HepG2 (cell line): ENCODE results near the gene MLX. TPM values are rescaled to one million over a fixed set of nuclear protein-coding genes. Genes with fewer than 3 reads are reported as not detected.

Experiments used
- AKAP8 ChIP-seq: sonication (generic); formaldehyde crosslinking; IDR thresholded peaks from 2 replicates; pipeline ENCODE4 v1.5.1; 2020; ENCODE audit warnings: mild to moderate bottlenecking, missing genetic modification reagents
- DR1 ChIP-seq: sonication (generic); formaldehyde crosslinking; IDR thresholded peaks from 2 replicates; pipeline ENCODE4 v1.8.0; 2021; ENCODE audit warnings: mild to moderate bottlenecking, missing genetic modification reagents, inconsistent platforms
- ELF3 ChIP-seq: IDR thresholded peaks from 2 replicates; pipeline ENCODE4 v1.6.1; 2016; ENCODE audit warnings: missing genetic modification reagents, missing compliant biosample characterization
- FOSL2 ChIP-seq: sonication (generic); formaldehyde crosslinking; IDR thresholded peaks from 2 replicates; pipeline ENCODE4 v1.4.0; 2020; ENCODE audit warnings: missing genetic modification reagents
- FOXA3 ChIP-seq: IDR thresholded peaks from 2 replicates; pipeline ENCODE4 v1.6.1; 2016; ENCODE audit warnings: missing genetic modification reagents, missing compliant biosample characterization
- FOXP4 ChIP-seq: sonication (generic); formaldehyde crosslinking; IDR thresholded peaks from 2 replicates; pipeline ENCODE4 v1.4.0; 2020; ENCODE audit warnings: missing genetic modification reagents
- GATAD2A ChIP-seq: IDR thresholded peaks from 2 replicates; pipeline ENCODE4 v1.6.1; 2016
- GFI1 ChIP-seq: sonication (generic); formaldehyde crosslinking; IDR thresholded peaks from 2 replicates; pipeline ENCODE4 v1.5.0; 2020; ENCODE audit warnings: missing genetic modification reagents, mild to moderate bottlenecking, borderline replicate concordance
- KLF6 ChIP-seq: IDR thresholded peaks from 2 replicates; pipeline ENCODE4 v1.8.0; 2016; ENCODE audit warnings: missing biosample characterization, missing genetic modification reagents
- SOX6 ChIP-seq, 2 experiments: fragments of 450-650 bp in 1 of 2; sonication (generic) in 1 of 2; formaldehyde crosslinking in 1 of 2; IDR thresholded peaks; 2 replicates each; pipeline versions ENCODE4 v1.4.0 to v1.6.1; 2017 to 2020; ENCODE audit warnings: antibody characterized with exemption in 1 of 2, mild to moderate bottlenecking in 1 of 2, missing genetic modification reagents in 1 of 2
- TRIM22 ChIP-seq: fragments of 450-650 bp; IDR thresholded peaks from 2 replicates; pipeline ENCODE4 v1.6.1; 2017
- ZBTB10 ChIP-seq: sonication (generic); formaldehyde crosslinking; IDR thresholded peaks from 2 replicates; pipeline ENCODE4 v1.4.0; 2020; ENCODE audit warnings: missing genetic modification reagents, borderline replicate concordance
- ZNF256 ChIP-seq: sonication (generic); formaldehyde crosslinking; conservative IDR thresholded peaks from 2 replicates; pipeline ENCODE4 v1.4.0; 2020; ENCODE audit warnings: missing genetic modification reagents
- ZNF280B ChIP-seq: sonication (generic); formaldehyde crosslinking; IDR thresholded peaks from 2 replicates; pipeline ENCODE4 v1.5.0; 2020; ENCODE audit warnings: missing genetic modification reagents, mild to moderate bottlenecking, borderline replicate concordance
- ZNF281 ChIP-seq: sonication (generic); formaldehyde crosslinking; IDR thresholded peaks from 2 replicates; pipeline ENCODE4 v1.4.0; 2020; ENCODE audit warnings: missing genetic modification reagents, borderline replicate concordance
- ZNF431 ChIP-seq: sonication (generic); formaldehyde crosslinking; IDR thresholded peaks from 2 replicates; pipeline ENCODE4 v1.9.0; 2022; ENCODE audit warnings: missing genetic modification reagents, low read depth, mild to moderate bottlenecking, borderline replicate concordance
- ZNF44 ChIP-seq: sonication (generic); formaldehyde crosslinking; IDR thresholded peaks from 2 replicates; pipeline ENCODE4 v1.5.1; 2020; ENCODE audit warnings: mild to moderate bottlenecking, missing genetic modification reagents
- ZSCAN30 ChIP-seq: sonication (generic); formaldehyde crosslinking; IDR thresholded peaks from 2 replicates; pipeline ENCODE4 v1.5.0; 2020; ENCODE audit warnings: mild to moderate bottlenecking, missing genetic modification reagents
- ZSCAN9 ChIP-seq: IDR thresholded peaks from 2 replicates; pipeline ENCODE4 v1.6.1; 2016; ENCODE audit warnings: borderline replicate concordance
- polyA plus RNA-seq, 8 experiments: library from polyadenylated mRNA; depleted of rRNA in 3 of 8; stranded (reverse) in 7 of 8; unstranded in 1 of 8; fragments of >200 nt; fragmentation: Illumina TruSeq in 4 of 8; extraction: Trizol in 4 of 8; gene quantifications; 2 replicates each; pipeline versions ENCODE4 v1.2.1 to v1.2.3, GENCODE V29; 2011 to 2016; ENCODE audit warnings: low read depth in 4 of 8, missing spikeins in 1 of 8, mixed read lengths in 1 of 8; ENCODE audit not compliant: insufficient read depth in 1 of 8
- total RNA-seq, 5 experiments: library from RNA; depleted of rRNA; stranded (reverse); fragments of >200 nt; fragmentation: Illumina TruSeq; extraction: Trizol; gene quantifications; 2 replicates each; pipeline ENCODE4 v1.2.3, GENCODE V29; 2016; ENCODE audit warnings: low read depth in 1 of 5

The MLX gene
- total and polyA plus RNA-seq, 2 of the 13 experiments (the other 11 are each of a cell fraction or from before 2014, with no cell fraction given): 38.9 to 74.4 TPM

GRCh38 chr17:42536372-42537155 lies 30.3 kb upstream of the MLX start (continued):
- no peak for TF ChIP-seq ZBTB10
- peak; percentile 69; the same call in 1 of the 2 replicates for TF ChIP-seq ZSCAN9 (CRISPR knock-in tag)
- TF ChIP-seq ZNF281 (CRISPR knock-in tag): peak; percentile 84
- no peak for TF ChIP-seq ZNF256 (CRISPR knock-in tag)
- no peak for TF ChIP-seq AKAP8
- TF ChIP-seq ELF3: peak; percentile 81
- TF ChIP-seq ZNF280B: no peak
- peak; percentile 80 for TF ChIP-seq GATAD2A (CRISPR knock-in tag)
- peak; percentile 71 for TF ChIP-seq FOXP4
- no peak; the same call in 1 of the 2 replicates for TF ChIP-seq ZNF44 (CRISPR knock-in tag)
- TF ChIP-seq GFI1 (CRISPR knock-in tag): no peak
- no peak for TF ChIP-seq ZSCAN30 (CRISPR knock-in tag)
- TF ChIP-seq DR1 (CRISPR knock-in tag): 0 out of 2 replicates have a peak, but pooled peaks have one; percentile 38
- TF ChIP-seq FOSL2 (CRISPR knock-in tag): peak; percentile 59
- no peak for TF ChIP-seq KLF6
- TF ChIP-seq ZNF431 (CRISPR knock-in tag): no peak
- TF ChIP-seq TRIM22: no peak
- peak; percentile 71 for TF ChIP-seq FOXA3 (CRISPR knock-in tag)
- TF ChIP-seq SOX6 (IDR thresholded peaks at IDR 0.05): no peak
- peak; percentile 66 for TF ChIP-seq SOX6 (CRISPR knock-in tag; IDR thresholded peaks at IDR 0.05)
